NCI-H526 treated with DMSO at 0.1 percent for 48 hours (cell line): ENCODE data around the gene GNG12.
"Not testable (repeated sequence)": the region's sequence is repeated elsewhere in the genome, so short reads cannot be mapped to it uniquely, and the experiment has no call there.

ENCODE experiments used
- DNase-seq: peaks from one replicate; lab custom pipeline; 2025; lab: John Stamatoyannopoulos, UW

The GNG12 gene

GRCh38 chr1:67683316-67683715, 150.0 kb downstream of the GNG12 start:
- no peak for DNase-seq

DNA sequence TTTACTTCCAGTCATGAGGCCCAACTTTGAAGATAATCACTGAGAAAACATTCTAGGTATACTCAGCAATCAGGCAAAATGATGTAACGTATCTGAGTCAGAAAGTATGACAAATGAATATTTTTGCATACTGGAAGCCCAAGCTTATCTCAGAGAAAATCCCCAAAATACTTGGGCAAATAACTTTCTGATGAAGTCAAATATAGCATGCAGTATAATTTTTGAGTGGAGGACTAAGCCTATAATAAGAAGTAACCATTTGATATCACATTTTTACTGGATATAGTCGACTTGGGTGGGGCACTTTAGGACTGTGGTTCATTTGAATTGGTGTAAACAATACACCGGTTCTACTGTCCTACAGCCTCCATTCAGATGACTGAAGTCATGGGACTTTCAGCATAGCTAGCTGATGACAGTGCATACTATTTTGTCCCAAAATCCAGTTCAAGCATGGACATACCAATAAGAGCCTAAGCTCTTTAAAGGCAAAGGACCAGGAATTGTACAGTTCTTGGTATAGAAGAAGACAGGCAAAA, 150.5 kb downstream of the GNG12 start:
- peak; percentile 68 for DNase-seq

DNA sequence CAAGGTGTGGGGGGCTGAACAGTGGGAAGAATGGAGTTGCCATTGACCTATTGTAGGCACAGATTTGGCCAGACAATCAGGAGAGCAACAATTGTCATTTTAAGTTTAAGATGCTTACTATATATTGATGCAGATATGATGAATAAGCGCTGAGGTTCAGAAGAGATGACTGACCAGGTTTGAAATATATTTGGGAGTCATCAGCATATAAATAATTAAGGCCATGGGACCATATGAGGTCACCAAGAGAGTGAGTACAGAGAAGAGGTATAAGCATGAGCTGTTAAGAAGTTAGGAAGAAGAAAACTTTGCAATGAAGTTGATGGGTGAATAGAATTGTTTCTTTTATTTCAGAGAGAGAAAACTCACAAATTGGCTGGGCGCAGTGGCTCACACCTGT, 152.8 kb downstream of the GNG12 start:
- DNase-seq, result no peak

GRCh38 chr1:67679691-67680090, 153.6 kb downstream of the GNG12 start:
- no peak for DNase-seq

DNA sequence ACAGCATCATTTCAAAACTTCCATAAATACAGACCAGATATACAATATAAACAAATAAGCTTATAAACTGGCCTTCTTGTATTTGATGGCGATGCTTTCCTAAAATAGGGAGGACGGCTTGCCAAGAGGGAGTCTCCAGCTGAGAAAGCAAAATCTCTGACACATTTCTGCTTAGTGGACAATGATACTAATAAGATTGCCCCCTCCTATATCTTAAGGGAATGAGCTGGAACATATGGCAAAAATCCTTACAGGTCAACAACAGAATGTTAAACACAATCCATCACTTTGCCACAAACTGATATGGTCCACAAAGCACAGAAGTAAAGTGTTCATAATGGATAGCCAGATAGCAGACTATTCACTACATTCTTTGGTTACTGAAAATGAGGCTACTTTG, 155.3 kb downstream of the GNG12 start:
- no peak for DNase-seq

DNA sequence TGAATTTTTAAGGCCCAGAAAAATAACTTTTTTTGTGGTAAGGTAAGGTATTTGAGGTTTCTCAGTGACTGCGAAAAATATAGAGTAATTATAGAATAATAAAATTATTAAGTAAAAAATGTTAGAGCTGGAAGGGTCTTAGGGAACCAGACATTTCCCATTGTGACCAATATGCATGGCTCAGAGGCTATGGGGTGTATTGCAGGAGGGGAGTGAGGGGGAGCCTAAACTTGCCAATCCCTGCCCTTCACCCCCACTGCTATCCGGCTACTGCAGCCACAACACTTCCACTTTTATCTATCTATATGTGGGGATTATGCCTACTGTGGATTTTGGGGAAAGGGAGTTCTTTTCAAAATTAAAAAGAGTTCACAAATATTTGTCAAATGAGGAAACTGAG, 155.9 kb downstream of the GNG12 start:
- no peak for DNase-seq

- no peak for DNase-seq
These were observed 156.3 kb downstream of the GNG12 start for GRCh38 chr1:67676946-67677345.

- DNase-seq, result no peak
These were observed 157.0 kb downstream of the GNG12 start for GRCh38 chr1:67676287-67676686.

DNA sequence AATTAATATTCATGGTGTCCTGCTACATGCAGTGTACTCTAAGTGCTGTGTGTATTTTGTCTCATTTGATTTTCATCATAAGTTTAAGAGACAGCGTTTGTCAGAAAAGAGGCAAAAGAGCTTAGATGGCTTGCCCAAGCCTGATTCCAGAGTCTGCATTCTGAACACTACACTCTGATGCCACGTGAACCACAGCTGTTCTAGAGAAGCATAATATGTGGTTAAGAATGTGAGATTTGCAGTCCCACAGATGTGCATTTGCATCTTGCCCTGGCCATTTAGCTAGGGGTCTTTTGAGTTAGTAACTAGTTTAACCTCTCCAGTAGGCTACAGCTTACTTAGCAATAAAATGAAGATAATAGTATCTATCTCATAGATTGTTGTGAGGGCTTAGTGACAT, 157.5 kb downstream of the GNG12 start:
- DNase-seq, result no peak

DNA sequence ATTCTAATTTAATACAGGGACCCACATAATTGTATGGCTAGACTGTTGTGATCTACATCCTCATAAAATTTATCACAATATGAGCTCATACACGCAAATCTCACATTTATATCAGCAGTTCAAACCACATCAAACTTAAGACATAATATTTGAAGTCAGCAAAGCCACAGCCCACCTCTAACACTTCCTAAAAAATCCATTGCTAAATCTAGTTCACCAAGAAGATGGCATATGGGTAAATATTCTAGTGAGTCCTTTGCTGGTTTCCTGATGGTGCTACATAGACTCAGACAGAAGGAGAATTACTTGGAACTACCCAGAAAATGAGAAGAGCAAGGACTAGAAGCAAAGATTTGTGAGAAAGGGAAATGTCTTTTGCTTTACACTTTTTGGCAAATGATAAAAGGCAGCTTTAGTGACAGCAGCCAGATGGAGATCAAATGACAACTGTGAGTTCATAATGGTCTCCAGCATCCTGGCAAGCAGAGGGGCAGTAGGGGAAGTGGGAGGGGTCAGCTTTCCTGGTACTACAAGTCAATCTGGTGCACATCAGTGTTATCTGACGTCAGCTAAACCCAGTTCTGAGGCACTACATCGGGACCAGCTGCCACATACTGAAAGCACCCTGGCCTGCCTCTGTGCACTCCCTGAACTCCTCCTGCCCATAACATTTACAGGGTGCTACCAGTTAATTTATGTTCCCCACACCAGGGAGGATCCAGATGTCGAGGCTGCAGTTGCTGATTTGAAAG, 158.8 kb downstream of the GNG12 start:
- DNase-seq, result no peak

DNA sequence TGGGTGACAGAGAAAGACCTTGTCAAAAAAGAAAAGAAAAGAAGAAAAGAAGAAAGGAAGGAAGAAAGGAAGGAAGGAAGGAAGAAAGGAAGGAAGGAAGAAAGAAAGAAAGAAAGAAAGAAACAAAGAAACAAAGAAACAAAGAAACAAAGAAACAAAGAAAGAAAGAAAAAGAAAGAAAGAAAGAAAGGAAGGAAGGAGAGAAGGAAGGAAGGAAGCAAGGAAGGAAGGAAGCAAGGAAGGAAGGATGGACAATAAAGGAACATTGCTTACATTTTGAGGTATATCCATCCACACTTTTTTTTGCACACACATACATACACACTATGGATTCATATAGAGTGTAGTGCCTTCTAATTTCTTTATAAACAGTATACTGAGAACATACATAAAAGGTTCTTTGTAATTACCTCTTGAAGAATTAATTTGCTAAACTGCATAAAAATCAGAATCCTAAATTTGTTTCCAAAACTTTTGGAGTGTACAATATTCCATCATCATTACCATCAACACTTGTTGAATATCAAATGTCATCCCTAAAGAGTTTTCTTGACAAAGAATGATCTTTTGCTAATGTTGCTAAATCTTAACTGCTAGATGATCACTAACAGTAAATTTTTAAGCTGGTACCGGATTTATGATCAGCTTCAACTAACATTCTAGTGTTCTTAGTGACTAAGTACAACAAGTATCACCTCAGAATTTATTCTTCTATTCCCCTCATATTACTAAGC, 159.6 kb downstream of the GNG12 start:
- DNase-seq, result no peak

- no peak for DNase-seq
These were observed 160.9 kb downstream of the GNG12 start for GRCh38 chr1:67672260-67672803.

- no peak for DNase-seq
These were observed 164.6 kb downstream of the GNG12 start for GRCh38 chr1:67668660-67669059.

DNA sequence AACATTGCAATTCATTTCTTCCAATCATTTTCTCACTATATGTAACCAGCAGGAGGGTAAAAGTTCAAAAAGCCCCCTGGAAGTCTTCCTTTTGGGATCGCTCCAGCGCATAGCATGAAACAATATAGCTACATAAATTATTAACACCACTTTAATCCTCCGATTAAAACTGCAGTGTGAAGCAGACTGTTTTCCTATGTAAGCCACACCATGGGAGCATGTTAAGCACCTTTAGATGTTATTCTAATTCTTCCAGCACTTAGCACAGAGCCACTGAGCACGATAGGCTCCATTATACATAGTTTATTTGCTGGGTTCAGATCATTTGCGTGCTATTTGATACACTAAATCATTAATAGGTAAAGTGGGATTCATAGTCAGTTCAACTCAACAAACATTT, 166.6 kb downstream of the GNG12 start:
- no peak for DNase-seq

GRCh38 chr1:67665307-67665706, 168.0 kb downstream of the GNG12 start:
- DNase-seq, result not testable (repeated sequence)

DNA sequence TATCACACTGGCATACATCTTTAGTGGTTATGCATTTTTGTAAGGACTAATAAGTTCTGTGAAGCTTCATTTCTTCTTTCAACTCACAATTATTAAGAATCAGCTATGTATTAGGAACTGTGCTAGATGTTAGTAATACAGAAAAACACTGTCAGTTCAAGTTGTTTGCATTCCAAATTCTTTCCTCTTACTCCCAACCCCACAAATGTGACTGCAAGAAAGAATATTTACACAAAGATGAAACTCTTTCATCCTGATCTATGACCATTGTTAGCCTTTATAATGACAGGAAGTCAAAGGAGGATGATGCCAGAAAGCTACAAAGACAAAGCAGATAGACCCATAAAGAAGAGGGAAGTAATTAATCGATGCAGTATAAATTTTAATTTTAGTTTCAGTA, 169.2 kb downstream of the GNG12 start:
- DNase-seq, result no peak

- no peak for DNase-seq
These were observed 170.4 kb downstream of the GNG12 start for GRCh38 chr1:67662884-67663283.

DNA sequence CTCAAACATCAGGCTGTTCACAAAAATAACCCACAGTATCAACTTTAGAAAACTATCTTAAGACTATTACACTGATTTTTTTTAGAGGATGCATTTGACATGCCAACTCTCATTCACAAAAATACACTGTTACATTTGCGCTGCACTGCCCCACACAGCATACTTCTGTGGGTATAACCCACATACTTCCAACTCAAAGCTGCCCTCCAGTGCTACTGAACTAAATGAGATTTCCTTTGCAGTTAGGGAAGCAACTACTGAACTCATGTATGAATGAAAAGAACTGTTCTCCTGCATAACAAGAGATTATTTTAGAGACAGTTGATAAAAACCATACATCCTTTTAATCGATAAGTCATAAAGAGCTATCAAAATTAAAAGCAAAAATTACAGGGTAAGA, 174.0 kb downstream of the GNG12 start:
- DNase-seq, result no peak

DNA sequence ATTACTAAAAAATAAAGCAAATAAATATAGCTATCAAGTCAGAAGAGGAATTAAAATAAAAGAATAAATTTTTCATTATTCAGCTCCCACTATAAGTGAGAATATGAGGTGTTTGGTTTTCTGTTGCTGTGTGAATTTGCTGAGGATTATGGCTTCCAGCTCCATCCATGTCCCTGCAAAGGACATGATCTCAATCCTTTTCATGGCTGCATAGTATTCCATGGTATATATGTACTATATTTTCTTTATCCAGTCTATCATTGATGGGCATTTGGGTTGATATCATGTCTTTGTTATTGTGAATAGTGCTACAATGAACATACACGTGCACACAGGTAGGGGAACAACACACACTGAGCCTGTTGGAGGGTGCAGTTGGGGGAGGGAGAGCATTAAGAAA, 176.1 kb downstream of the GNG12 start:
- DNase-seq, result not testable (repeated sequence)

DNA sequence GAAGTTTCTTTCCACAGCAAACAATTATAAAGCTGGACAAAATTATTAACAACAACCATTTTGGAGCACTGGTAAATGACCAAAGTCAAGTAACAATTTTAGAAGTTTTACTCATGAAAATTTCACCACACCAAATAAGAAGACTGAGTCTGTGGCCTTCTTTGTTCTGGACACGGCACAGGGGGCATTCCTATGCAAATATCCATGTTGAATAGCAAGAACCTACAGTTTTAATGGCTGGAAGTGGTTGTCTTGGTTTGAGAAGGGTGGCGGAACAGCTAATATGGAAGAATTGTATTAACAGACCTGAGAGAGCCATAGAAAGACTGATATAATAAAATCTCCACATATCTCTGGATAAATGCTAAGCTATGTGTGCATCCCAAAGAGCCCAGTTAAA, 177.7 kb downstream of the GNG12 start:
- DNase-seq, result no peak

GRCh38 chr1:67653304-67653703, 180.0 kb downstream of the GNG12 start:
- no peak for DNase-seq

DNA sequence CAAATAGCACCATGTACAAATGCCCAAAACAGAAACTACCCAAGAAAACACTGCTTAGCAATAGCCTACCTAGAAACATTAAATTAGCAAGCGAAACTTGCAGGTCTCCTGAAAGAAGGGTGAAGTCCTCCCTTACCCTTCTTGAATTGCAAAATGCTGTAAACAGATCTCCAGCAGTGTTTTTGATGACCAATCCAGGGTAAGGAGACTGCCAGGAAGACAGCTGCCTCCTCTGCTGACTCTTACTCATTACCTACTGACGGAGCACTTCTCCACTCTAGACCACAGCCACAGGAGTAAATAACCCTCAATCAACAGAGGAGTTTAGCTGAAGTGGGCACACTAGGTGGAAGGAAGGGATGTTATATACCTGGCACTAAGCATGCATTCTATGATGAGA, 180.5 kb downstream of the GNG12 start:
- no peak for DNase-seq
